ENCODE data around the gene NPHP4. TPM values are rescaled to one million over a fixed set of nuclear protein-coding genes. Genes with fewer than 3 reads are reported as not detected.

The NPHP4 gene
- total RNA-seq, 2 experiments from 2014 or later: 13.4 to 24.2 TPM

- intact Hi-C loops (cut with micrococcal nuclease; ENCODE audit: unreplicated experiment): no loop called here
- H3K9me3 ChIP-seq (ENCODE audit: low read length): no peaks in the 10 kb centered on the region
- BruUV-seq (replicated peaks): no TSS peak
- DNase-seq (ENCODE audit: low spot score): no peak
- ChIA-PET POLR2A (no interaction called here), CTCF (ENCODE audit: unreplicated experiment) (no interaction called here)
- no peaks in the 10 kb centered on the region for H3K9me2 ChIP-seq (ENCODE audit: insufficient read depth, low read length)
- no peak overlapping the region for H3K27ac ChIP-seq (ENCODE audit: low read depth, low read length, poor library complexity, severe bottlenecking)
- TF ChIP-seq EZH2phosphoT487 (IDR thresholded peaks at IDR 0.05; ENCODE audit: borderline replicate concordance, low read depth, low read length): no peak
- TF ChIP-seq CTCF (conservative IDR thresholded peaks at IDR 0.05; ENCODE audit: low read length): no peak
- H3K36me3 ChIP-seq (ENCODE audit: insufficient read depth, low read length): no peaks in the 10 kb centered on the region
- H3K4me2 ChIP-seq (ENCODE audit: low read length): no peak overlapping the region
- no peak overlapping the region for H2AFZ ChIP-seq (ENCODE audit: low read length)
- no peaks in the 10 kb centered on the region for H3K79me2 ChIP-seq (ENCODE audit: insufficient read depth, low read depth, low read length)
- H3K4me1 ChIP-seq (ENCODE audit: insufficient read depth, low read length, poor library complexity, severe bottlenecking): no peaks in the 10 kb centered on the region
- H4K20me1 ChIP-seq (ENCODE audit: insufficient read depth, low read length): no peaks in the 10 kb centered on the region
- H3K4me3 ChIP-seq (ENCODE audit: low read depth, low read length, poor library complexity, severe bottlenecking): no peak overlapping the region
Observed at GRCh38 chr1:5850503-5850902, 141.7 kb downstream of the NPHP4 start.

- no peaks in the 10 kb centered on the region for H3K4me1 ChIP-seq (ENCODE audit: insufficient read depth, low read length, poor library complexity, severe bottlenecking)
- H3K9me3 ChIP-seq (ENCODE audit: low read length): no peaks in the 10 kb centered on the region
- no peaks in the 10 kb centered on the region for H3K36me3 ChIP-seq (ENCODE audit: insufficient read depth, low read length)
- ChIA-PET CTCF (ENCODE audit: unreplicated experiment) (no interaction called here), POLR2A (interaction anchor here (0.9 kb wide), 1 partner anchor 267 kb away, joined by 3 read pairs; no protein-coding TSS in a partner anchor)
- H3K4me3 ChIP-seq (ENCODE audit: low read depth, low read length, poor library complexity, severe bottlenecking): no peak overlapping the region
- no TSS peak for BruUV-seq (replicated peaks)
- intact Hi-C loops (cut with micrococcal nuclease; ENCODE audit: unreplicated experiment): no loop called here
- H3K27ac ChIP-seq (ENCODE audit: low read depth, low read length, poor library complexity, severe bottlenecking): no peak overlapping the region
- no peak for TF ChIP-seq EZH2phosphoT487 (IDR thresholded peaks at IDR 0.05; ENCODE audit: borderline replicate concordance, low read depth, low read length)
- TF ChIP-seq CTCF (conservative IDR thresholded peaks at IDR 0.05; ENCODE audit: low read length): no peak
- H2AFZ ChIP-seq (ENCODE audit: low read length): no peak overlapping the region
- no peaks in the 10 kb centered on the region for H3K9me2 ChIP-seq (ENCODE audit: insufficient read depth, low read length)
- no peak for DNase-seq (ENCODE audit: low spot score)
- no peaks in the 10 kb centered on the region for H3K79me2 ChIP-seq (ENCODE audit: insufficient read depth, low read depth, low read length)
- H4K20me1 ChIP-seq (ENCODE audit: insufficient read depth, low read length): no peaks in the 10 kb centered on the region
- no peak overlapping the region for H3K4me2 ChIP-seq (ENCODE audit: low read length)
Observed at GRCh38 chr1:5849550-5849949, 142.7 kb downstream of the NPHP4 start.

GRCh38 chr1:5847013-5847659 is 145.1 kb downstream of the NPHP4 start:
- no peaks in the 10 kb centered on the region for H3K9me2 ChIP-seq (ENCODE audit: insufficient read depth, low read length)
- TF ChIP-seq EZH2phosphoT487 (IDR thresholded peaks at IDR 0.05; ENCODE audit: borderline replicate concordance, low read depth, low read length) (no peak), CTCF (conservative IDR thresholded peaks at IDR 0.05; ENCODE audit: low read length) (no peak)
- intact Hi-C loops (cut with micrococcal nuclease; ENCODE audit: unreplicated experiment): no loop called here
- H3K4me1 ChIP-seq (ENCODE audit: insufficient read depth, low read length, poor library complexity, severe bottlenecking): no peaks in the 10 kb centered on the region
- H2AFZ ChIP-seq (ENCODE audit: low read length): no peak overlapping the region
- DNase-seq (ENCODE audit: low spot score): no peak
- no peak overlapping the region for H3K4me3 ChIP-seq (ENCODE audit: low read depth, low read length, poor library complexity, severe bottlenecking)
- no peak overlapping the region for H3K27ac ChIP-seq (ENCODE audit: low read depth, low read length, poor library complexity, severe bottlenecking)
- H4K20me1 ChIP-seq (ENCODE audit: insufficient read depth, low read length): no peaks in the 10 kb centered on the region
- CTCF ChIA-PET (ENCODE audit: unreplicated experiment): no interaction called here
- H3K36me3 ChIP-seq (ENCODE audit: insufficient read depth, low read length): no peaks in the 10 kb centered on the region
- POLR2A ChIA-PET: no interaction called here
- no TSS peak for BruUV-seq (replicated peaks)
- no peaks in the 10 kb centered on the region for H3K79me2 ChIP-seq (ENCODE audit: insufficient read depth, low read depth, low read length)
- H3K4me2 ChIP-seq (ENCODE audit: low read length): no peak overlapping the region
- H3K9me3 ChIP-seq (ENCODE audit: low read length): no peaks in the 10 kb centered on the region
